Left lung (tissue), 10 donors: ENCODE measurements around the gene MPG. TPM values are rescaled to one million over a fixed set of nuclear protein-coding genes. Genes with fewer than 3 reads are reported as not detected.

Experiments used
- ATAC-seq: fragments of 200-7000 bp; cut with Tn5 transposase; one replicate; pipeline ENCODE4 v1.9.1; 2020; ENCODE audit warnings: moderate library complexity
- DNase-seq, 4 donors: peaks; one replicate each; pipeline ENCODE4 v3.0.0-alpha.2; 2013 to 2020
- H3K27ac ChIP-seq, 2 donors: fragments of 200-600 bp; sonication (generic) in 1 of 2; one replicate each; pipeline versions ENCODE4 v1.5.0 to v1.8.0; 2020 to 2021
- H3K27me3 ChIP-seq, 2 donors: fragments of 200-600 bp; sonication (generic) in 1 of 2; one replicate each; pipeline versions ENCODE4 v1.5.0 to v1.8.0; 2020 to 2021
- H3K36me3 ChIP-seq, 2 donors: fragments of 200-600 bp; sonication (generic) in 1 of 2; one replicate each; pipeline versions ENCODE4 v1.5.0 to v1.8.0; 2020 to 2021
- H3K4me1 ChIP-seq, 2 donors: fragments of 200-600 bp; one replicate each; pipeline ENCODE4 v1.8.0; 2021
- H3K4me3 ChIP-seq, 2 donors: fragments of 200-600 bp; sonication (generic) in 1 of 2; one replicate each; pipeline versions ENCODE4 v1.5.0 to v1.8.0; 2020 to 2021; ENCODE audit warnings: mild to moderate bottlenecking in 1 of 2
- H3K9me3 ChIP-seq, 2 donors: fragments of 200-600 bp; sonication (generic) in 1 of 2; one replicate each; pipeline versions ENCODE4 v1.5.0 to v1.8.0; 2020 to 2021
- CTCF ChIP-seq, 2 donors: fragments of 200-600 bp; sonication (generic) in 1 of 2; IDR thresholded peaks; one replicate each; pipeline versions ENCODE4 v1.5.0 to v1.8.0; 2021; ENCODE audit warnings: antibody characterized with exemption in 2 of 2
- intact Hi-C, 2 donors: fragments of 100-400 bp; cut with DNase I; formaldehyde crosslinking; loops; one replicate each; pipeline versions ENCODE4 v1.11.2 to v1.14.2; 2022
- polyA plus RNA-seq, 6 donors: library from polyadenylated mRNA; unstranded; fragments of 120-200 nt; gene quantifications; one replicate each; pipeline ENCODE4 v1.2.1, GENCODE V29; 2013; ENCODE audit not compliant: insufficient read length in 6 of 6
- total RNA-seq, 2 donors: library from RNA; stranded (reverse); fragmentation: NEBNext Ultra II Directional; extraction: Animal tissue kit (Norgen Biotek cat#: 25700); gene quantifications; one replicate each; pipeline ENCODE4 v1.2.1, GENCODE V29; 2021
- donor health status: DM: no; HTN: yes; CAD: no.
- donor health status: DM: no; HTN: no; CAD: no.

Gene MPG
- total and polyA plus RNA-seq, 8 donors, result 22.2 to 47.6 (median 29.5) TPM

GRCh38 chr16:67183-67791 is 10.7 kb upstream of the MPG start:
- DNase-seq (peak in 1 of 4 donors; percentile 51), ATAC-seq (no peak)
- Histone ChIP-seq H3K36me3 (peaks cover 0 to 25% of the 10 kb centered on the region in 2 donors), H3K4me3 (no peak overlapping the region), H3K27me3 (peaks cover 0 to 15% of the 10 kb centered on the region in 2 donors), H3K27ac (no peak overlapping the region), H3K4me1 (peaks cover 12 to 40% of the 10 kb centered on the region in 2 donors), H3K9me3 (no peaks in the 10 kb centered on the region)
- intact Hi-C loops, result no loop called here
- no peak for TF ChIP-seq CTCF (IDR thresholded peaks at IDR 0.05)

GRCh38 chr16:67884-68789 is 9.9 kb upstream of the MPG start:
- no peak for ATAC-seq
- Histone ChIP-seq H3K27ac (no peak overlapping the region), H3K4me1 (peaks cover 12 to 46% of the 10 kb centered on the region in 2 donors), H3K9me3 (no peaks in the 10 kb centered on the region), H3K36me3 (peaks cover 0 to 16% of the 10 kb centered on the region in 2 donors), H3K4me3 (no peak overlapping the region), H3K27me3 (peaks cover 0 to 22% of the 10 kb centered on the region in 2 donors)
- intact Hi-C loops, result no loop called here
- no peak for TF ChIP-seq CTCF (IDR thresholded peaks at IDR 0.05)
- DNase-seq, result no peak

- H3K4me3 ChIP-seq, result no peak overlapping the region
- peaks cover 0 to 6% of the 10 kb centered on the region in 2 donors for H3K36me3 ChIP-seq
- H3K27ac ChIP-seq, result no peak overlapping the region
- TF ChIP-seq CTCF (IDR thresholded peaks at IDR 0.05), result no peak
- ATAC-seq, result no peak
- H3K27me3 ChIP-seq, result peaks cover 0 to 33% of the 10 kb centered on the region in 2 donors
- intact Hi-C loops, result no loop called here
- peaks cover 12 to 56% of the 10 kb centered on the region in 2 donors for H3K4me1 ChIP-seq
- H3K9me3 ChIP-seq, result no peaks in the 10 kb centered on the region
- no peak for DNase-seq
These were observed 8.8 kb upstream of the MPG start for GRCh38 chr16:69181-69580.

- DNase-seq (no peak), ATAC-seq (no peak)
- Histone ChIP-seq H3K27ac (peak overlapping the region; percentile 78 to 80), H3K9me3 (no peaks in the 10 kb centered on the region), H3K27me3 (peaks cover 0 to 36% of the 10 kb centered on the region in 2 donors), H3K4me3 (peak overlapping the region; percentile 68 to 73), H3K36me3 (no peaks in the 10 kb centered on the region), H3K4me1 (peaks cover 17 to 63% of the 10 kb centered on the region in 2 donors)
- no peak for TF ChIP-seq CTCF (IDR thresholded peaks at IDR 0.05)
- intact Hi-C loops, result no loop called here
These were observed 6.8 kb upstream of the MPG start for GRCh38 chr16:71210-71539.
